NCI-H1930 (cell line): ENCODE data around the gene ZDHHC11B.
"Not testable (repeated sequence)": the region's sequence is repeated elsewhere in the genome, so short reads cannot be mapped to it uniquely, and the experiment has no call there.

Source experiments
- DNase-seq, 2 experiments: peaks; one replicate each; lab custom pipeline; 2025; lab: John Stamatoyannopoulos, UW

ZDHHC11B gene, protein sequence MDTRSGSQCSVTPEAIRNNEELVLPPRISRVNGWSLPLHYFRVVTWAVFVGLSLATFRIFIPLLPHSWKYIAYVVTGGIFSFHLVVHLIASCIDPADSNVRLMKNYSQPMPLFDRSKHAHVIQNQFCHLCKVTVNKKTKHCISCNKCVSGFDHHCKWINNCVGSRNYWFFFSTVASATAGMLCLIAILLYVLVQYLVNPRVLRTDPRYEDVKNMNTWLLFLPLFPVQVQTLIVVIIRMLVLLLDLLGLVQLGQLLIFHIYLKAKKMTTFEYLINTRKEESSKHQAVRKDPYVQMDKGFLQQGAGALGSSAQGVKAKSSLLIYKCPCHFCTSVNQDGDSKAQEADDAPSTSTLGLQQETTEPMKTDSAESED

DNA sequence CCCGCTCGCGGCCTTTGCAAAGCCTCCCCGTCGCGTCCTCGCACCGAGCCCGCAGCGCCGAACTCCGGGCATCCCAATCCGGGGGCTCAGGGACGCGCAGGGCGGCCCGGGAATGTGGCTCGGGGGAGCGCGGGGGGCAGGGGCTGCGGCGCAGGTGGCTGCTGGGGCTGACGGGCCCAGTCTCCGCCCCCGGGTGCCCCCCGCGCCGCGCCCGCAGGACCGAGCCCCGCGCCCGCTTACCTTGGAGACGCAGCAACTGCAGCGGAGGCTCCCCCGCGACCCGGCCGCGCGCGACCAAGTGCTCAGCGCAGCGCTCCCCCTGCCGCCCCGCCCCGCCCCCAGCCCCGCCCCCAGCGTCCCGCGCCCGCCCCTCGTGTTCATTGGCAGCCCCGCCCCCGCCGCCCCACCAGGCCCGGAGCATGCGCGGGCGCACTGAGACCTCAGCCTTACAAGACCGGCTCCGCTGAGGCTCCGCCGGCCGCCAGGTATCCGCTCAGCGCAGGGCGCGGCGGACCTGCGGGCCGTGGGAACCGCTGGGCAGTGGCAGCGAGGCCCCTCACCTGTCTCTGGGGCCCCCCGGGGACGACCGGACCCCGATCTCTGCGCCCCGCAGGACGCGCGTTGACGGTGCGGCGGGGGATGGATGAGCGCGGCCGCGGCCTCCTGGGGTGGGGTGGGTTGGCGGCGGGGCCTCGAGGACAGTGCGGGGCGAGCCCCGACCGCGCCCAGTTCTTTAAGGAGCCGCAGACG is at the start of gene ZDHHC11B:
ZDHHC11B (minus strand) TSS at position 302 of the 750 bp plus-strand sequence. CDS start 17,810 bp downstream, outside the sequence.
- peak; percentile 90 to 93 for DNase-seq

DNA sequence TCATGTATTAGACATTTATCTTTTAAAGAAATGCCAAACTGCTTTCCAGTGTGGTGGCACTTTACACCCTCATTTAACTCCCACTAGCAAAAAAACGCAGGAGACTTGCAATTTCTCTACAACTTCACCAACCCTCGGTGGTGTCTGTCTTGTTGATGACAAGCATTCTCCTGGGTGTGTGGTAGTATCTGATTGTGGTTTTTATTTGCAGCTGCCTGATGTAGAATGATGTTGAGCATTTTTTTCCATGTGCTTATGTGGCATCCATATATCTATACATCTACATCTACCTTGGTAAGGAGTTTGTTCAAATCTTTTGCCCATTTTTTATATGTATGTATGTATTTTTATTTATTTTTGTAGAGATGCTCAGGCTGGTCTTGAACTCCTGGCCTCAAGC is 49.5 kb upstream of the ZDHHC11B start:
- DNase-seq: not testable (repeated sequence)

DNA sequence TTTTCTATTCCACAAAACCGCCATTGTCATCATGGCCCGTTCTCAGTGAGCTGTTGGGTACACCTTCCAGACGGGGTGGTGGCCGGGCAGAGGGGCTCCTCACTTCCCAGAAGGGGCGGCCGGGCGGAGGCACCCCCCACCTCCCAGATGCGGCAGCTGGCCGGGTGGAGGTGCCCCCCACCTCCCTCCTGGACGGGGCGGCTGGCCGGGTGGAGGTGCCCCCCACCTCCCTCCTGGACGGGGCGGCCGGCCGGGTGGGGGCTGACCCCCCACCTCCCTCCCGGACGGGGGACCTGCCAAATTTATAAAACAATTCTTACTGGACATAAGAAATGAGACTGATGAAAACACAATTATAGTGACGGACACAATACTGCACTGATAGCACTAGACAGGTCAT is 43.7 kb upstream of the ZDHHC11B start:
- DNase-seq: not testable (repeated sequence)

DNA sequence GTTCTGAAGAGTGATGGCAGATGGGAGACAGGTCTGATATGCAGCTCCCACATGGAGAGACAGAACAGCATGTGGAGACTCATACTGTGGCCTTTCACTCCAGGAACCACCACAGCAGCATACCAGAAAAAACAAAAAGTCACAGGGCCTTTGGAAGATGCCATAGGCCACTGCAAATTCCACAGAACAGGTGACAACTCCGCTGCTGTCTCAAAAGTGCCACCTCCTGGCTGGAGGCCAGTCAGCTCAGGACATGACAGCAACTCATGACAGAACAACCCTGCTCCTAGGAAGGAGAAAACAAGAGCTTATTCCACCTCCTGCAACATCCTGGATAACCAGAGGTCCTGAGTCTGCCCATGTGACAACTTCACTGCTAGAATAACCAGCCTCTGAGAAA is 41.0 kb upstream of the ZDHHC11B start:
- DNase-seq: not testable (repeated sequence)

DNA sequence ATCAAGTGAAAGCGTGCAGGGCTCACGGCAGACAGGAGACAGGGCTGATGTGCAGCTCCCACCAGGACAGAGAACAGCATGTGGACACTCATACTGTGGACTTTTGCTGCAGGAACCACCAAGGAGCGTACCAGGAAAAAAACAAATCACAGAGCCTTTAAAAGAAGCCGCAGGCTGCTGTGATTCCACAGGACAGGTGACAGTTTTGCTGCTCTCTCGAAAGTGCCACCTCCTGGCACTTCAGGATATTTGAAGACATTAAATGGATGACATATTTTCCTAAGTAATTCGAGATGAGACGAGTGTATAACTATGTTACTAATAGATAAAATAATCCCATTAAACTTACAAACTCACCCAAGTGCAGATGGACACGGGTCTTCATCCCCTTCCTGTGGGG is 37.0 kb upstream of the ZDHHC11B start:
- no peak for DNase-seq

DNA sequence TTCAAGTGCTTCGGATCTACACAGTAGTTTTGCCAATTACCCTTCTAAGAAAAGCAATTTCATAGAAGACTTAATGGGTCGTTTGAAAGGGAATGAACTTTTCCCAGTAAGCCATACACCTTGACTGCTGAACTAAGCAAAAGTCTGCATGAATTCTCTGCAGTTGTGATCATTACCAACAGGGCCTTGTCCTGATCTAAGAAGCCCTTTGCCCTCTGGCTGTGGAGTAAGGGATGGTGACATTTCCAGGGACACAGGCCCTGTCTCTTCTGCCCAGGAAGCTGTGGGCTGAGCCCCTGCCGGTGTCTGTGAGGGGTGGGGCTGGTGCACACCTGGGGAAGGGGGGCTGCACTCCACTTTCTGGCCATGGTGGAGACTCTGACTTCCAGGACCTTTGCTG is 35.7 kb upstream of the ZDHHC11B start:
- DNase-seq: no peak

DNA sequence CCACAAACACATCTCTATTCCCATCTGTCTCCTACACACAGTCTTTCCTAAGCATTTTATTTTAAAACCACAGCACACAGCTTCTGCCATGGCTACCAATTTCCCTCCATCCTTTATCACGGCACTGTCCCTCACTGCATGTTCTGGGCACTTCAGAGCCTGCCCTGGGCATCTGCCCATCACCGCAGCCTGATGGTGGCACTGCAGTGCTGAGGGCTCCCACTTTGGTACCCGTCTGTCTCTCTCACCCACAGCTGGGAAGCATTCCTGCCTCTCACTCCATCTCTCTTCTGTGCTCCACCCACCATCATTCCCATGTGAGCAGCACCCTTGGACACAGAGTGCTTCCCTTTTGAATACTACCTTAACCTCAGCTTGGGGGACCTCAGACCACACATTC is 34.5 kb upstream of the ZDHHC11B start:
- no peak for DNase-seq

DNA sequence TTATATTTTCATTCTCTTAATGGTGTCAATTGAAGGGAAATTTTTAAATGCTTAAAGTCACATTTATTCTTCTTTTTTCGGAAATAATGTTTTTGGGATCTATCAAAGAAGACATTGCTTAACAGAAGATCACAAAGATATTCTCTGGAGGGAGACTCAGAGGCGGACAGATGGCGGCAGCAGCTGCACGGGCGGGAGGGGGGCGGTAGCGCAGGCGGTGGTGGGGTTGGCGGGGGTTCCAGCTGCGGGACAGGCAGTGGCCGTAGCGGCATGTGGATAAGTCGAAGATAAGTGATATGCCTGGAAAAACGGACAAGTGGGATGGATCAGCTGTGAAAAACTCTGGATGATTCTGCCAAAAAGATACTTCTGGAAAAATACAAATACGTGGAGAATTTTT is 31.6 kb upstream of the ZDHHC11B start:
- no peak for DNase-seq

DNA sequence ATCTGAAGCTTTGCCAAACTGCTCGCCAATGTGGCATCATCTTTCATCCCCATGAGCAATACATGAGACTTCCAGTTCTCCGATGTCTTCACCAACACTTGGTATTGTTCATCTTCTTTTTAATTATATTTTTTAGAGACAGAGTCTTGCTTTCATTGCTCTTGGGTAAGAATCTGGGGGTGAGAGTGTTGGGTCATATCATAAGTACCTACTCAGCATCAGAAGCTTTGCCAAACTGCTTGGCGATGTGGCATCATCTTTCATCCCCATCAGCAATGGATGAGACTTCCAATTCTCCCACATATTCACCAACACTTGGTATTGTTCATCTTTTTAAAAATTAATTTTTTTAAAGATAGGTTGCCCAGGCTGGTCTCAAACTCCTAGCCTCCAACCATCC is 30.9 kb upstream of the ZDHHC11B start:
- no peak for DNase-seq

DNA sequence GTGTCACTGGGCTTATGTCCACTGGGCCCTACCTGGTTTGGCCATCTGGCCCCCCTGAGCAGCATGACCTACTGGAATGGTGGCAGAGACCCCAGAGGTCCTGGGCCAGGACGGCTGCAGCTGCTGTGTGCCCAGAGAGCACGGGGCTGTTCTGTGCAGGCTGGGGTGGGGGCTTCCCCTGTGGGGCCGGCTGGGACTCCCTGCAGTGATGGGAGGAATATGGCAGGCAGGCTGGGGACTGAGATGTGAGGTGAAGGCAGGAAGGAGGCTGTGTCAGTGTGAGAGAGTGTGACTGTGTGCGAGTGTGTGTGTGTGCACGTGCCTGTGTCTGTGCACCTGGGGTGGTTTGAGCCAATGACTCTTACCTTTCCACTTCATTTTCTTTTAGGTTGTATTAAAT is 29.0 kb upstream of the ZDHHC11B start:
- DNase-seq: not testable (repeated sequence)

DNA sequence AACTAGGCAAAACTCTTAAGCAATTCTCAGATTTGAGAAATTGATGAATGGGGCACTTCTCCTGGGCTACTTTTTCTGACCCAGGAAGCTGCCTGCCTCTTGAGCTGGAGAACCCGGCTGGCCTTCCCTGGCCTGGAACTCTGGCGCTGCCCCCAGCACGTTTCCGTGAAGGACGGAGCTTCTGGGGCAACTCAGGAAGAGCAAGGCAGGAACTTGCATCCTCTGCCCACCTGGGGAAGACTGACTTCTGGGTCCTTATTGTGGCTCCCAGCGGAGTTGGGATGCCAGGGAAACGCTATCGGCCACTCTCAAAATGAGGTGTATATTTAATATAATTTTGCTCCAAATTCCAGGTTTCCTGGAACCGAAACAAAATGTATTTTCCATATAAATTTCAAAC is 26.9 kb upstream of the ZDHHC11B start:
- DNase-seq: not testable (repeated sequence)

DNA sequence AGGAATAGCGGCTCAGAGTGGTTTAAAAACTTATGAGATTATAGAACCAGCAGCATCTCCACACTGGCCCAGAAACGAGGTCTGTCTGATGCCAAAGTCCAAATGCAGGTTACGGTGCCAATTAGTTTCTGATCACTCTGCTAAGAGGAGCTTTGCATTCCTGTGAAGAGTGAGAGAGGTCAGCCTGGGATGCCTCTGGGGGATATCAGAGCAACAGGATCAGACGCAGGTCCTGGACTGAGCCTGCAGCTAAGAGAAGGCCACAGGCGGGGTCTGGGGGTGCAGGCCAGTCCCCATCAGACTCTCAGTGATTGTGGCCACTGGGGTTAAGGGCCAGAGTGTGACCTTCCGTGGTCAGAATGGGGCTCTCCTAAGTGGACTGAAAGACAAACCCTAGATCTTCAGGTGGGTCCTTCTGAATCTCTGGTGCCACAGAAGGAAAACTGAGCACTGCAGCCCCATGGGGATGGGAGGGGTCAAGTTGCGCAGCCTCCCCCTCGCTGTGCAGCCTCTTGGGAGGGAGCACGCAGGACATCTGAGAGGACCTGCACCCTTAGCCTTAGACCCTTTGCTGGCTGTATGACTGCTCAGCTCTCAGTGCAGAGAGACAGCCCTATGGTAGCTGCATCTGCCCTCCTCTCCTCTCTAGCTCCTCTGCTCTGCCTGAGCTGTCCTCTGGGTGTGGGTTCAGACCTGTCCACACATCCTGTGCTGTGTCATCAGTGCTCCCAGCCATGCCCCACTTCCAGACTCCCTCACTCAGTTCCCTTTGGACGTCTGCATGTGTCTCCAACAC is 23.4 kb upstream of the ZDHHC11B start:
- not testable (repeated sequence) for DNase-seq

DNA sequence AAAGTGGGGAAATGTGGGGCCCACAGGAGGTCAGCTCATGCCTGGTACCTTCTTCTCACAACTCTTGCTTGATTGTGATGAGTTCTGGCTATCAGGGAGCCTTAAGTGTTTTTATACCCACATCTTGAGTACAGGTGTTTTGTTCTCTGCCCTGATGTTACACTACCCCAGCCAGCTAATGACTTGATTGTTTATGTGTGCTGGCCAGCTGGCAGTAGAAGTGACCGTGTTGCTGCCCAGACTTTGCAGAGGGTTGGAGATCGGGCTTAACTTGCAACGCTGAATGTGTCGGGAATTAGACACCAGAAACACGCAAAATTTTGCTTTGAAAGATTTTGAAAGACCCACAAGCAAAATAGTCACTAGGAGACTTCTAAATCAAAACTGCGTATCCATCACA is 16.9 kb upstream of the ZDHHC11B start:
- DNase-seq: no peak

DNA sequence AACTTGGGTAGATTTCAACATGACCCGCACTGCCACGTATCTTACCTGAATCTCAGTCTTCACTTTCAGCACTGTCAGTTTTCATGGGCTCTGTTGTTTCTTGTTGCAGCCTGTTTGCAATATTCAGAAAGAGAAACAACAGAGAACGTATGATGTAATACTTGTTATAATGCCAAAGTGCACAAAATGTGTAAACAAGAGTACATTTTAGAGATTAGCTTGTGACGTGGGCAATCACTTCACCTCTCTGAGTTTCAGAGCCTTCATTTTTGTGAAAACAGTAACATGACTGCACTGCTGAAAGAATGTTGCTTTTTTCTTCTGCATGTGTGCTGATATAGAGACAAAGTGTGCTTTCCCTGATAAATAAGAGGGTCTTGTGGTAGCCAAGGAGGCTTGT is 16.5 kb upstream of the ZDHHC11B start:
- not testable (repeated sequence) for DNase-seq

DNA sequence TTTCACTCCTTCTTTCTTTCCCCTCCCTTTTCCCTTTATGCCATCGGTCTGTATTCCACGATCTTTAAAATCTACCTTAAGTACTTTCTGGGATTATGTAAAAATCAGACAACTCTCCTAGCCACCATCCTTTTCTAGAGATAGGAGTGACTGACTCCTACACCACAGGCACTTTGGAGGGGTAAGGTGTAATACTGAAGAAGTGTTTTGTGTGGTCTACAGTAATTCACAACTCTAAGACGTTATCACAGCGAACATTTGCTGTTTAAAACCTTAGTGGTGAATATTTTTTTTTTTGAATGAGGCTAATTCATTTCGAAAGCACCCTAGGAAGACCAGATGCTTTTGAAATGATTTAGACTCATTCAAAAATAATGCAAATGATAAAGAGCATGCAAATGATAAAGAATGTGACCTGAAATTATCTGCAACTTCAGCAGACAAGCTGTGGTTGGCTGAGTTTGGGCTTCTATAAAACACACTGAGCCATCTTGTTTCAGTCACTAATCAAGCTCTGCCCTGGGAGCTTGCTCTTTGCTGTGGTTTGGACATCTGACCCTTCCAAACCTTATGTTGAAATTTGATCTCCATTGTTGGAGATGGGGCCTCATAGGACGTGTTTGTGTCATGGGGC is 14.1 kb upstream of the ZDHHC11B start:
- DNase-seq: not testable (repeated sequence)

DNA sequence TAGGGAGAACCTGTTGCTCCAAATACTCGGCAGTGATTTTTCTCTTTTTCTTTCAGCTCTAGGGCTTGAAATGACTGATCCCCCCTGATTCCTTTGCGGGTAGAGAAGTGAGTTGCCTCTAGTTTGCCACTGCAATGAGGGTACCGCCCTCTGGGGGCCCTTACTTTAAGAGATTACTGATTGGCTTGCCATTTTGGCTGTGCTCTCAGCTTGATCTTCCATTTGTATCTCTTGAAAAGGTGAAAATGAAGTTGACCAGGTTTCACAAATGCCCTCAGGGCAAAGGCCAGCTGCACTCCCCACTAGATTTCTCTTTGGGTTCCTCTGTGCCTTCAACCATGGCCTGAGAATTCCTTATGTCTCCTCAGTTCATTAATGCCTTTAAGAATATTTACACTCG is 13.5 kb upstream of the ZDHHC11B start:
- not testable (repeated sequence) for DNase-seq

DNA sequence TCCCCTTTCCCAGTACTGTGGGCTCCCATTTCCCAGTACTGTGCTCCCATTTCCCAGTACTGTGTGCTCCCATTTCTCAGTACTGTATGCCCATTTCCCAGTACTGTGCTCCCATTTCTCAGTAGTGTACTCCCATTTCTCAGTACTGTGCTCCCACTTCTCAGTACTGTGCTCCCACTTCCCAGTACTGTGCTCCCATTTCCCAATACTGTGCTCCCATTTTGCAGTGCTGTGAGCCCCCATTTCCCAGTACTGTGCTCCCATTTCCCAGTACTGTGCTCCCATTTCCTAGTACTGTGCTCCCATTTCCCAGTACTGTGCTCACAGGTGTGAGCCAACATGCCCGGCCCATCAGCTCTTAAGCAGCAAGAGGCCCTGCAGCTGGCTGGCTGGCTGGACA is 11.3 kb upstream of the ZDHHC11B start:
- not testable (repeated sequence) for DNase-seq

DNA sequence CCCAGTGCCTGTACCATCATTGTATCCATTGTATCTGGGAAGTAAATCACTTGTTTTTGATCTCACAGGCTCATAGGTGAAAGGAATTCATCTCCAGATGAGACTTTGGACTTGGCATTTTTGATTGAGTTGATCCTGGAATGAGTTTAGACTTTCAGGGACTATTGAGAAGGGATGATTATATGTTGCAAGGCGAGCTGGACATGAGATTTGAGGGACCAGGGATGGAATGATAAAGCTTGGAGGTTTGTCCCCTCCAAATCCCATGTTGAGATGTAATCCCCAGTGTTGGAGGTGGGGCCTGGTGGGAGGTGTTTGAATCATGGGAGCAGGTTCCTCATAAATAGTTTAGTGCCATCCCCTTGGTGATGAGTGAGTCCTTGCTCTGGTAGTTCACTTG is 10.4 kb upstream of the ZDHHC11B start:
- DNase-seq: not testable (repeated sequence)

DNA sequence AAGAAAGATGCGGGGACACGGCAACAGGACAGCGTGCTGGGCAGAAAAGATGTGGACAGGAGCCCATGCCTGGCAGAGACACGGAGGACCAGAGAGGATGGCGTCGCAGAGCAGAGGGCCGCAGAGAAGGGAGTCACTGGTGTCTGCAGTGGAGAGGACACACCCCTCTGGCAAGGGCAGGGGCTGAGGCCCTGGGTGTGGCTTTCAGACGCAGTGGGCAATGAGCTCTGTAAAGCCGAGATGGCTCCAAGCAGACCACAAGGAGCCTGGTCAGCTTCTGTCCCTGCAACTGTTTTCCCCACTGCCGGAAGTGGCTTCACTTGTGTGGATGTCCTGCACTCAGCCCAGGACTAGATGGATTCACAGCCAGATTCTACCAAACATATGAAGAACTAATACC is 4.2 kb upstream of the ZDHHC11B start:
- DNase-seq: not testable (repeated sequence)

DNA sequence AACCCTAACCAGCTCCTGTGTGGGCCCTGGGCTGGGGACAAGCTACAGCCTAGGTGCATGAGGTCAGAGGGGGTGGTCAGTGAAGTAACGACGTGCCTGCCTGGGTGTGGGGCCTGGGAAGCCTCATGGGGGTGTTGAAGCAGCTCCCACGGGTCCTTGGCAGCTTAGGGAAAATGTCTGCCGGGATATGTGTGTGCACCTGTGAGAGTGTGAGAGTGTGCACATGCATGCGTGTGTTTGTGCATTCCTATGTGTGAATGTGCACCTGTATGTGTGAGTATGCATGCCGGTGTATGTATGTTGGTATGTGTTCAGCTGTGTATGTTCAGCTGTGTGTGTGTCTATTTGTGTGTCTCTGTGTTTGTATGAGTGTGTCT is 3.3 kb upstream of the ZDHHC11B start:
- not testable (repeated sequence) for DNase-seq

DNA sequence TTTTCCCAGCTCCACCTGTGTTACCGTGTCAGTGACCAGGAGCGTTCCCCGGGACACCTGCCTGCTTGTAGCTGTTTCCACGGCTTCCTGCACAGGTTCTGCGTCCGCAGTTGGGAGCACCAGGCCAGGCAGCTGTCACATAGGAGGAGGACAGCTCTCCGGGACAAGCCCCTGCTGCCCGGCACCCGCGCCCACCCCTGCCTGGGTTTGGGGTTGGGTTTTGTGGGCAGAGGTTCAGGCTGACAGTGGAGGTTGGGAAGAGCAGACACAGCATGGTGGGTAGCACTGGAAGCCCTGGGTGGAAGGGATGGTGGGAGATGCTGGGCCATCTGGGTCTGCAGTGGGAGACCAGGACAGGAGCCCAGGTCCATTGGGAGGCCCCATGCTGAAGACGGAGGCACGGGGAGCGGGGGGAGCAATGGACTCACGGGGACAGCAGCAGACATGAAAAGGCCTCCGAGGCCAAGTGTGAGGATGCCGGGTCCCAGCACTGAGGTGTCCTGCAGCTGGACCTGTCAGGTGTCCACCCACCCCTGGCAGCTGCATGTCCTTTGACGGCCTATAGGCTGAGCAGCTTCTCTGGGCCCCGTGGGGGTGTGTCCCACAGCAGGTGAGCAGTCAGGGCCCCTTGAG is 2.8 kb upstream of the ZDHHC11B start:
- not testable (repeated sequence) for DNase-seq
